Peyer's patch (tissue), 4 donors: ENCODE measurements around the gene DSG2. TPM values are rescaled to one million over a fixed set of nuclear protein-coding genes. Genes with fewer than 3 reads are reported as not detected.
A peak's percentile ranks its signal among the peaks of the same experiment; 100 is the strongest.

ENCODE experiments used
- DNase-seq, 3 donors: peaks; one replicate each; pipeline ENCODE4 v3.0.0-alpha.2; 2017 to 2019
- H3K27ac ChIP-seq, 4 donors: fragments of 200-600 bp; sonication (generic); one replicate each; pipeline ENCODE4 v1.5.1; 2016 to 2019
- H3K27me3 ChIP-seq, 2 donors: fragments of 200-600 bp; sonication (generic); one replicate each; pipeline ENCODE4 v1.5.1; 2019
- H3K36me3 ChIP-seq, 3 donors: fragments of 200-600 bp; sonication (generic); one replicate each; pipeline ENCODE4 v1.5.1; 2016 to 2019
- H3K4me1 ChIP-seq, 4 donors: fragments of 200-600 bp; sonication (generic); one replicate each; pipeline ENCODE4 v1.5.1; 2016 to 2019
- H3K4me3 ChIP-seq, 4 donors: fragments of 200-600 bp; sonication (generic); 1 replicate in 3 of 4; 2 replicates in 1 of 4; pipeline ENCODE4 v1.5.1; 2016 to 2019; ENCODE audit warnings: mild to moderate bottlenecking in 1 of 4
- H3K9me3 ChIP-seq, 4 donors: fragments of 200-600 bp; sonication (generic); one replicate each; pipeline ENCODE4 v1.5.1; 2016 to 2019; ENCODE audit warnings: mild to moderate bottlenecking in 1 of 4
- POLR2A ChIP-seq, 2 donors: fragments of 450-650 bp; IDR thresholded peaks; one replicate each; pipeline ENCODE4 v1.5.1; 2017; ENCODE audit warnings: antibody characterized with exemption in 2 of 2, mild to moderate bottlenecking in 2 of 2, moderate library complexity in 2 of 2
- total RNA-seq, 4 donors: library from RNA; depleted of rRNA; stranded (reverse); fragments of >200 nt; gene quantifications; one replicate each; pipeline ENCODE4 v1.1.0, GENCODE V29; 2016
- TF ChIP-seq, protein P1 (sequence below), 6 experiments: fragments of 450-650 bp in 4 of 6; fragments of 200-600 bp in 2 of 6; sonication (generic) in 1 of 6; IDR thresholded peaks; one replicate each; pipeline ENCODE4 v1.5.1; 2017 to 2019; ENCODE audit warnings: antibody characterized with exemption in 6 of 6, mild to moderate bottlenecking in 3 of 6, moderate library complexity in 1 of 6

Gene DSG2
- total RNA-seq, 4 donors from 2014 or later = 19.8 to 173 (median 128) TPM

DNA sequence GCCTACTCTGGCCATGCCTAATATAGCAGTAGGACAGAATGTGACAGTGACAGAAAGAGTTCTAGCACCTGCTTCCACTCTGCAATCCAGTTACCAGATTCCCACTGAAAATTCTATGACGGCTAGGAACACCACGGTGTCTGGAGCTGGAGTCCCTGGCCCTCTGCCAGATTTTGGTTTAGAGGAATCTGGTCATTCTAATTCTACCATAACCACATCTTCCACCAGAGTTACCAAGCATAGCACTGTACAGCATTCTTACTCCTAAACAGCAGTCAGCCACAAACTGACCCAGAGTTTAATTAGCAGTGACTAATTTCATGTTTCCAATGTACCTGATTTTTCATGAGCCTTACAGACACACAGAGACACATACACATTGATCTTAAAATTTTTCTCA, 48.5 kb downstream of the DSG2 start:
- no peak overlapping the region for H3K4me3 ChIP-seq
- no peak for DNase-seq
- H3K9me3 ChIP-seq = no peaks in the 10 kb centered on the region
- no peaks in the 10 kb centered on the region for H3K4me1 ChIP-seq
- peaks cover 0 to 32% (median 0%) of the 10 kb centered on the region in 3 donors for H3K36me3 ChIP-seq
- no peak overlapping the region for H3K27ac ChIP-seq
- TF ChIP-seq, protein P1, sequence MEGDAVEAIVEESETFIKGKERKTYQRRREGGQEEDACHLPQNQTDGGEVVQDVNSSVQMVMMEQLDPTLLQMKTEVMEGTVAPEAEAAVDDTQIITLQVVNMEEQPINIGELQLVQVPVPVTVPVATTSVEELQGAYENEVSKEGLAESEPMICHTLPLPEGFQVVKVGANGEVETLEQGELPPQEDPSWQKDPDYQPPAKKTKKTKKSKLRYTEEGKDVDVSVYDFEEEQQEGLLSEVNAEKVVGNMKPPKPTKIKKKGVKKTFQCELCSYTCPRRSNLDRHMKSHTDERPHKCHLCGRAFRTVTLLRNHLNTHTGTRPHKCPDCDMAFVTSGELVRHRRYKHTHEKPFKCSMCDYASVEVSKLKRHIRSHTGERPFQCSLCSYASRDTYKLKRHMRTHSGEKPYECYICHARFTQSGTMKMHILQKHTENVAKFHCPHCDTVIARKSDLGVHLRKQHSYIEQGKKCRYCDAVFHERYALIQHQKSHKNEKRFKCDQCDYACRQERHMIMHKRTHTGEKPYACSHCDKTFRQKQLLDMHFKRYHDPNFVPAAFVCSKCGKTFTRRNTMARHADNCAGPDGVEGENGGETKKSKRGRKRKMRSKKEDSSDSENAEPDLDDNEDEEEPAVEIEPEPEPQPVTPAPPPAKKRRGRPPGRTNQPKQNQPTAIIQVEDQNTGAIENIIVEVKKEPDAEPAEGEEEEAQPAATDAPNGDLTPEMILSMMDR (IDR thresholded peaks at IDR 0.05) = no peak
- no peak for TF ChIP-seq POLR2A (IDR thresholded peaks at IDR 0.05)
- no peaks in the 10 kb centered on the region for H3K27me3 ChIP-seq

DNA sequence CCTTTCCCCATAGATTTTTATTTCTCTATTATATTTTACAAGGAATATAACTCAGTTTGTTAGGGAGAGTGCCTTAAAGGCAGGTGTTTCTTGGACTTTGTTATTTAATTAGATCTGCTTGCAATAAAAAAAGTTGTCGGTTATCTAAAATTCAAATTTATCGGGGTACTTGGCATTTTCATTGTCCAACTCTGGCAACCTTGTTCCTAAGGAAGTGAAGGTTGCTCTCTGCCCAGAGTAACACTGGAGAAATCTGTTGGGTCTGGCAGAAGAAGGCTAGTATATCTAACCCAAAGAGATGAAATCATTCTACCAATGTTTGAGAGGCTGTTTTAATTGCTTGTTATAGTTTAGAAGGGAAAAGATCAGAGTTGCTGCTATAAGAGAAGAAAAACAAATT, 50.9 kb downstream of the DSG2 start:
- TF ChIP-seq, protein P1 (IDR thresholded peaks at IDR 0.05) = no peak
- TF ChIP-seq POLR2A (IDR thresholded peaks at IDR 0.05) = no peak
- peak overlapping the region in 1 of 4 donors; percentile 41 for H3K27ac ChIP-seq
- no peak overlapping the region for H3K4me3 ChIP-seq
- no peaks in the 10 kb centered on the region for H3K27me3 ChIP-seq
- no peaks in the 10 kb centered on the region for H3K9me3 ChIP-seq
- H3K4me1 ChIP-seq = no peaks in the 10 kb centered on the region
- no peak for DNase-seq
- H3K36me3 ChIP-seq = peaks cover 0 to 15% (median 0%) of the 10 kb centered on the region in 3 donors

DNA sequence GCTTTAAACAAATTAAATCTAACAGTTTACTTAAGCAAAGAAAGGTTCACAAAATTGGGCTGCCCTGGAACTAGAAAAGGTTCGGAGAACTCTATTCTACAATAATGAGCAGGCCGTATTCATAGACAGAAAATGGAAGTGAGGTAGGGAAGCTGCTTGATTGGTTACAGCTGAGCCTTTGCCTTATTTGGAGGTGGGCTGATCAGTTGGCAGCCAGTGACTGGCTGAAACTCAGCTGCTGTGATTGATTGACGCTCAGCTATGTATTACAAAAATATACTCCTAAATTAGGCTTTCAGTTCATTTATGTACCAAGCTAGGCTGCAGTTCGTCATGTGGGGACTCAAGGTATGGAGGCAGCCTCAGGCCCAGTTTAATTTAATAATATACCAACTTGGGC, 51.4 kb downstream of the DSG2 start:
- no peak for TF ChIP-seq POLR2A (IDR thresholded peaks at IDR 0.05)
- TF ChIP-seq, protein P1 (IDR thresholded peaks at IDR 0.05) = no peak
- DNase-seq = no peak

DNA sequence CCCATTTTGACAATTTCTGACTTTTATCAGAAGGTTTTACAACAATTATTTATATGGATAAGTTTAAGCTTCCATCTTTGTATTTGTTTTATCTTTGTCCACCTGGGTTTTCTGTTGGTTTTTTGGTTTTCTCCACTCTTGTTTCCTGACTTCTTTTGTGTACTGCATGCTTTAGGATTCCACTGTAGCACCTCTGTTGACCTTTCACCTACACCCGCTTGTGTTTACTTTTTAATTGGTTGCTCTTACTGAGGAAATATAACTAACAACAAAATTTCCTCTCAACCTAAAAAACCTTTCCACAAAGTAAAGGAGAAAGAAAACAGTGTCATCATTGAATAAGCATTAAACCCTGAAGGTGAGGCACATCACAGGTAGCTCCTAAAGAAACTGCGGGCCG, 53.9 kb downstream of the DSG2 start:
- Histone ChIP-seq H3K9me3 (no peaks in the 10 kb centered on the region), H3K27me3 (no peaks in the 10 kb centered on the region), H3K4me3 (no peak overlapping the region), H3K36me3 (no peaks in the 10 kb centered on the region), H3K27ac (no peak overlapping the region), H3K4me1 (no peaks in the 10 kb centered on the region)
- TF ChIP-seq, protein P1 (IDR thresholded peaks at IDR 0.05) = no peak
- TF ChIP-seq POLR2A (IDR thresholded peaks at IDR 0.05) = no peak
- no peak for DNase-seq

More for the DNA sequence above, 51.4 kb downstream of the DSG2 start:
- Histone ChIP-seq H3K36me3 (peaks cover 0 to 15% (median 0%) of the 10 kb centered on the region in 3 donors), H3K4me1 (no peaks in the 10 kb centered on the region), H3K27ac (peak overlapping the region in 1 of 4 donors; percentile 41), H3K4me3 (no peak overlapping the region), H3K27me3 (no peaks in the 10 kb centered on the region), H3K9me3 (no peaks in the 10 kb centered on the region)

DNA sequence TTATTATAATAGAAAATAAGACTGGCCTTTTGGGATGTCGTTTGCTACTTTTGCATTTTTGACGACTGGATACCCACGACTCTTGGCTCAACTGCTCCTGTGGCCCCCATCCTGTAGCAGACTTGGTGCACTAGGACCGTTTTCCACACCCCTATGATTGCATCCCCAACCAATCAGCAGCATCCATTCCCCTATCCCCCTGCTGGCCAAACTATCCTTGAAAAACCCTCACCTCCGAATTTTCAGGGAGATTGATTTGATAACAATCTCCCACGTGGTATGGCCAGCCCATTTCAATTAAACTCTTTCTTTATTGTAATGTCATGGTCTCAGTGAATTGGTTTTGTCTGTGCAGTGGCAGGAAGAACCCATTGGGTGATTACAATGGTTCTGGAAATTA, 55.8 kb downstream of the DSG2 start:
- no peak overlapping the region for H3K4me3 ChIP-seq
- H3K9me3 ChIP-seq = no peaks in the 10 kb centered on the region
- no peak overlapping the region for H3K27ac ChIP-seq
- no peak for DNase-seq
- H3K27me3 ChIP-seq = no peaks in the 10 kb centered on the region
- TF ChIP-seq, protein P1 (IDR thresholded peaks at IDR 0.05) = no peak
- TF ChIP-seq POLR2A (IDR thresholded peaks at IDR 0.05) = no peak
- no peaks in the 10 kb centered on the region for H3K4me1 ChIP-seq
- H3K36me3 ChIP-seq = no peaks in the 10 kb centered on the region

DNA sequence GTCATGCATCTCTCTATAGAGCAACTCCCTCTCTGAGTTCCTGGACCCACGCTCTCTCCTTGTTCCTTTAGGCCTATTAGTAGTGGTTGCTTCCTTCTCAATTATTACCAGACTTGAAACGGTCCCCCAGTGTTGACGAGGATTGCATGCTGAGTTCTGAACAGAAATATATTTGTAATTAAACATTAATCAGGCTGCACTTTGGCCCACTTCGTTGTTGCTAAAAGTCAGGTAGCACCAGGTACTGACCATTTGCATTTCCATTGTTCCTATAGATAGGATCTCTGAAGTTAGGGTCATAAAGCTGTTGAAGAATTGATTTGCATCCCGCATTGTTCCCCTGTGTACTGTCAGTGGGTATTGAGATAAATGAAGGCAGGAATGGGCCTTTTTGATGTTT, 56.8 kb downstream of the DSG2 start:
- Histone ChIP-seq H3K27me3 (no peaks in the 10 kb centered on the region), H3K9me3 (no peaks in the 10 kb centered on the region), H3K27ac (no peak overlapping the region), H3K36me3 (no peaks in the 10 kb centered on the region), H3K4me3 (no peak overlapping the region), H3K4me1 (no peaks in the 10 kb centered on the region)
- TF ChIP-seq POLR2A (IDR thresholded peaks at IDR 0.05) = no peak
- TF ChIP-seq, protein P1 (IDR thresholded peaks at IDR 0.05) = no peak
- no peak for DNase-seq
